Measurements from ENCODE around the gene OIP5.
"Not testable (repeated sequence)": the region's sequence is repeated elsewhere in the genome, so short reads cannot be mapped to it uniquely, and the experiment has no call there.

The OIP5 gene

DNA sequence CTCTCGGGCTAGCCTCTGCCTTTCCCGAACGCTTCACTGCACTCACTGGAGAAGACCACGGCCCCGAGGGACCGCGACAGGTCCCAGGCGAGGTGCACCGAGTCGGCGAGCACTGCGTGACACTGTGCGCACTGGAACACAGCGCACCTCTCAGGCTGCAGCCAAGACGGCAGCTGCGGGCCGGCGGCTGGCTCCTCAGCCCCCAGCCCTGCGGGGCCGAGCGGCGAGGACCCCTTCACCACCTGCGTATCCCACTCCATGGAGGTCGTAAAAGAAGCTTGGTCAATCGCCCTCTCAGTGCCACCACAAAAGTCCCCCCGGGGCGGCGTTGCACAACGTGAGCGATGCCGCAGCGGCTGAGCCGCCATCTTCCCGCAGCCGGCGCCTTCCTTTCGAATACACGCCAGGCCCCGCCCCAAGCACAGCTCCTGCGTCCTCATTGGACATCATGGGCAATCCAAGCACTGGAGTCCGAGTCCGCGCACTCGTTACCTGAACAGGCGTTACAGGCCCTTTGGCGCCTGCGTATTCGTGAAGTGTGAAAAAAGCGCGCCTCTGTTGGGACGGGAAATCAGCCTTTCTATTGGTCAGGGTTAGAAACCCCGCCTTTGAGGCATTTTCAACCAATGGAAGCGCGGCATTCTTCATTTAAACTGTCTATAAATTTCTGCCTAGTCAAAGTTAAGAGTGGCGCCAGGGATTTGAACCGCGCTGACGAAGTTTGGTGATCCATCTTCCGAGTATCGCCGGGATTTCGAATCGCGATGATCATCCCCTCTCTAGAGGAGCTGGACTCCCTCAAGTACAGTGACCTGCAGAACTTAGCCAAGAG, at the start of gene OIP5, which contains the start of gene NUSAP1:
TSS of gene OIP5 (minus strand) at position 398 of the 832 bp plus-strand sequence. CDS start at position 368, 30 bp downstream.
TSS of gene NUSAP1 (plus strand) at position 688 of the 832 bp plus-strand sequence. CDS start at position 765, 77 bp downstream.
- DNase-seq (ENCODE audit: extremely low read depth in 1 of 2, low read depth in 1 of 2) = peak; percentile 93 to 97

DNA sequence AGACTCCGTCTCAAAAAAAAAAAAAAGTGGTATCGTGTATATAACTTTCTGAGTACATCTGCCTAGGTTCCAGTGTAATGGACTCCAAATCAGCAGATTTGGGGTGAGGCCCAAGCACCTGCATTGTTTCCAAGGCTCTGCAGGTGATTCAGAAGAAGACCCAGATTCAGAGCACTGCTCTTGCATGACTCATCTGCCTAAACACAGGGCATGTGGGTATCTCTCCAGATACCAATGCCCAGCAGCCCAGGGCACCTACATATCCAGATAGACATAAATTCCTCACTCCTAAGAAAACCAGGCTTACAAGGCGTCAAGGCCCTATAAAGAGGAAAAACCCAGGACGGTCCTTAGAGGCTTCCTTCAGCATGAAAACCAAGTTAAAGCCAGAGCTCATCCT, 45.6 kb upstream of the OIP5 start:
- DNase-seq (ENCODE audit: extremely low read depth in 1 of 2, low read depth in 1 of 2) = no peak

DNA sequence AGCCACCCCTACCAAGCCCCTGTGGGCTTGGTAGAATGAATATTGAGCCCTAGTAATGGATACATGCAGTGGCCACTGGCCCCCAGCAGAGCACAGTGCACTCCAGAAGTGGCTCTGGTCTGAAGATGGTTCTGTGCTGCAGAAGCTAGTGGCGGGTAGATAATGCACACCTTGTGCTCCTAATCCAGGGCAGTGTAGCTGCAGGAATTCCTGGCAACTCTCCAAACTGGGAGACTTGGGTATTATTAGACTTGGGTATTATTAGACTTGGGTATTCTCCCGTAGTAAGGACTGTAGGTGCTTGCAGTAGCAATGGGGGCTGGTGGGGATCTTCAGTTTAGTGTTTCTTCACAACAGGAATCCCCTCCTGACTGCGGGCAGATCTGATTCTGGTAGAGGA, 35.0 kb upstream of the OIP5 start:
- DNase-seq (ENCODE audit: extremely low read depth in 1 of 2, low read depth in 1 of 2) = no peak

DNA sequence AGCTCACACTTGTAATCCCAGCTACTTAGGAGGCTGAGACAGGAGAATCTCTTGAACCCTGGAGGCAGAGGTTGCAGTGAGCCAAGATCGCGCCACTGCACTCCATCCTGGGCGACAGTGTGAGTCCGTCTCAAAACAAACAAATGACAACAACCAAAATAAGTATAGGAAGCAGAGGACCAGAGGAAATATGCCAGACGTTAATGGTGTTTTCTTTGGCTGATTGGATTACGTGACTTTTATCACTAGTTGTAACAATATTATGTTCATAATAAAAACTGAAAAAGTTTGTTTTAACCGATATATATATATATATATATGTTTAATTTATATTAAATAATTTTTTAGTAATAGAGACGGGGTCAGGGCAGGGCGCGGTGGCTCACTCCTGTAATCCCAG, 22.0 kb upstream of the OIP5 start:
- no peak for DNase-seq (ENCODE audit: extremely low read depth in 1 of 2, low read depth in 1 of 2)

DNA sequence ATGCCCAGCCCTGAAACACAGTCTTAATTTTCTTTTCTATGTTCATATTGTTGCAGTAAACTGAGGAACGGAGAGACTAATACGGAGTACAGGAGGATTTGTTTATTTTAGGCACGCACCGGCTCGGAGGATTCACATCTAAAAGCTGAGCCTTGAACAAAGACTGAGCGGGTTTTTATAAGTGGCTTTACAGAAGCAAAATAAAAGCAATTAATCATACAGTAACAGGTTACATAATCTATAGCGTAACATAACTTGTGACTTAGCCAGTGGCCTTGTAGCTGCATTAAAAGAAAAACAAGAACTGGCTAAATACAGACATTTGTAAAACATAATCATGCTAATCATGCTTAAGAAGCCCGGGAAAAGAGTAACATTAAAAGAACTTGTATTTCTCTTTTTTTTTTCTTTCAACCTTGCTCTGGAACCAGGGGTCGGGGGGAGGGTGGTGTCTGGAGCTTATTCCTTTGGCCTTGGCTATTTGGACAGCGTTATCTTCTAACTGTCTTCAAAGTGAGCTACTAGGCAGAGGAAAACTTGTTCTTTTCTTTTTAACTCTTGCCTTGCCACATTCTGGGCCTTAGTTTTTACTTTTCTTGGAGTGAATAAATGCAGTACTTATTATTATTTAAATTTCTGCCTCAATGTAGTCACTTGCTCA, 17.8 kb upstream of the OIP5 start:
- DNase-seq (ENCODE audit: extremely low read depth in 1 of 2, low read depth in 1 of 2) = no peak

DNA sequence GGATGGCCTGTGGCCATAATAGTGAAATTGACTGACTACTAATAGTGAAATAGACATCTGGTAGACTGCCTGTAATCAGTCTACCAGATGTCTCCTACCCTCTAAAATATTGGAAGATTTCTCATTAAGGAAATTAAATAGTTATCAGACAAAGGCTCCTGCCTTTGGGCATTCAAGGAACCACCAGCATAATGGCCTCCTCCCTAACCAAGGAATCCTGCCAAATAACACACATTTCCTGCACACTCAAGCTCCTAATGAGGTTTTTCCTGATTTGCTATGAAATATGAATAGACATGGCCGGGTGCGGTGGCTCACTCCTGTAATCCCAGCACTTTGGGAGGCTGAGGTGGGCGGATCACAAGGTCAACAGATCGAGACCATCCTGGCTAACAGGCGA, 14.8 kb upstream of the OIP5 start:
- no peak for DNase-seq (ENCODE audit: extremely low read depth in 1 of 2, low read depth in 1 of 2)

DNA sequence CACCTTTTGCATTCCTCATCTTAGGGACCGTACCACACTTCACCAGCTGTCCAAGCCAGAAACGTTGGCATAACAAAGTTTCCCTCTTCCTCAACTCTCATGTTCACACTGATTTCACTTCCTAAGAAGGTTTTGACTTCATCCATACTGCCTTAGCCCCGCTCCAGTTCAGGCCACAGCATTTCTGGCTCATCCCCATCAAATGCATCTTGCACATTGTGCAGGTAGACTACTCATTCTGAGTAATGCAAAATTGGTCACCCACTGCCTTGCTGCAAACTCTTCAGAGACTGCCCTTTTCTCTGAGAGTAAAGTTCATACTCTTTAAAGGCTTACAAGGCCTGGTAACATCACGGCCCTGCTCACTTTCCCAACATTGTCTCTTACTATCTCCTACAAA, 9.1 kb upstream of the OIP5 start:
- no peak for DNase-seq (ENCODE audit: extremely low read depth in 1 of 2, low read depth in 1 of 2)

DNA sequence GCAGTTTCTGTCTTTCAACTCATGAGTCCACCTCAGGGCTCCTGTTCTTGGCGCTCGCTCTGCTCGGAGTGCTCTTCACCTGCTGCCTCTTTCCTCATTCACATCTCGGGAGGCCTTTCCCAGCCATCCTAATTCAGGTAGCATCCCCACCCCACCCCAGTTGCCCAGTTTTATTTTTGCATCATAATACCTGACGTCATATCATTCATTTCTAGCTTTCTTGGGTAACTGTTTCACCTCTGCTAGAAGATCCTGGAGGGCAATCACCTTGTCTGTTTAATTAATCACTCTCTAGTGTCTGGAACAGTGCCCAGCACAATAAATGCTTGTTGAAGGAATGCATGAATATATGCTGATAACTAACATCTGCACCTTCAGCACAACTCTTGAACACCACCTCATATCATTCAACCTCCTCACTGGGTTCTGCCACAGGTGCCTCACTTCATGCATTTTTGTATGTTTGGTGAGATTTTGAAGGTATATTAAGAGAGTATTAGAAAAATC, 7.9 kb upstream of the OIP5 start:
- no peak for DNase-seq (ENCODE audit: extremely low read depth in 1 of 2, low read depth in 1 of 2)

DNA sequence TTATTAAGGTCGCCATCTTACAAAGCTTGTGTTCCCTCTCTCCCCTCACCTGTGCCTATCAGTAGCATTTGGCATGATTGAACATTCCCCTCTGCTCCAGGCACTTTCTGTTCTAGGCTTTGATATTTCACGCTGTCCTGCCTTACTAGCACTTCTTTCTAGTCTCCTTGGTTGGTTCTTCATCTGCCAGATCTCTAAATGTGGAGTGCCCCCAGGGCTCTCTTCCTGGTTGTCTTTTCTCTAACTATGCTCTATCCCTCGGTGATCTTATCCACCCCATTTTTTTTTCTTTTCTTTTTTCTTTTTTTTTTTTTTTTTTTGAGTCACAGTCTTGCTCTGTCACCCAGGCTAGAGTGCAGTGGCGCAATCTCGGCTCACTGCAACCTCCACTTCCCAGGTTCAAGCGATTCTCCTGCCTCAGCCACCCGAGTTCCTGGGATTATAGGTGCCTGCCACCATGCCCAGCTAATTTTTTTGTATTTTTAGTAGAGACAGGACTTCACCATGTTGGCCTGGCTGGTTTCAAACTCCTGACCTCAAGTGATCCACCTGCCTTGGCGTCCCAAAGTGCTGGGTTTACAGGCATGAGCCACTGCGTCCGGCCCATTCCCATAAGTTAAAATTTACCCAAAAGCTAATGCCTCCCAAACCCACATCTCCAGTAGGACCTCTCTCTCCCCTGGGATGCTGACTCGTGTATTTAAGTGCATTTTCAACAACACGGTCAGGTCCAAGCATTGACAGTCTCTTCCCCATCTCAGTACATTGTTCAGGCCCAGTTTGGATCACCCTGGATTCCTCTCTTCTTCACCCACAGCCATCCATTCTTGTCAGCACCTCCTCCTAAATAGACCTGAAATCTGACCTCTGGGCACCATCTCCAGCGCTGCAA, 5.5 kb upstream of the OIP5 start:
- no peak for DNase-seq (ENCODE audit: extremely low read depth in 1 of 2, low read depth in 1 of 2)

DNA sequence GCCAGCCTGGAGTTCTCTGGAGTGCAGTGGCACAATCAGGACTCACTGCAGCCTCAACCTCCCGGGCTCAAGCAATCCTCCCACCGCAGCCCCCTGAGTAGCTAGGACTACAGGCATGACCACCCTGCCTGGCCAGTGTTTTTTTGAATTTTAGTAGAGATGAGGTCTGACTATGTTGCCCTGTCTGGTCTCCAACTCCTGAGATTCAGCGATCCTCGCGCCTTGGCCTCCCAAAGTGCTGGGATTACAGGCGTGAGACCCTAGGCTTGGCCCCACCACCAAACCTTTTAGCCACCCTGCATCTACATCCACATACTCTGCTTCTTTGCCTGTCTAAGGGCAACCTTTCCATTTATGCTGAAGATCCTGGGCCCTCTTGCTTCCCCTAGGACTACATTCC, 4.7 kb upstream of the OIP5 start:
- no peak for DNase-seq (ENCODE audit: extremely low read depth in 1 of 2, low read depth in 1 of 2)

DNA sequence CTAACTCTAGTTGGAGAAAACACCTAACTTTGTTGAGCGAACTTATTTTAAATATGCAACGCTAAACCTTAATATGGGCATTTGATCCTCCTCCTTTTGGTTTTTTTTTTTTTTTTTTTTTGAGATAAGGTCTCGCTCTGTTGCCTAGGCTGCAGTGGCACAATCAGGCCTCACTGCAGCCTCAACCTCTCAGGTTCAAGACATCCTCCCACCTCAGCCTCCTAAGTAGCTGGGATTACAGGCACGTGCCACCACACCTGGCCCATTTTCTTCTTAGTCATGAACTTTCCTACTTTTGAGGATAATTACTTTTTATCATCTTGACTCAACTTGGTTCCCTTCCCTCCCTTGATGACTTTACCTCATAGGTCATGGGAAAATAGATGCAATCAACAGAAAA, 4.2 kb upstream of the OIP5 start:
- DNase-seq (ENCODE audit: extremely low read depth in 1 of 2, low read depth in 1 of 2) = no peak

DNA sequence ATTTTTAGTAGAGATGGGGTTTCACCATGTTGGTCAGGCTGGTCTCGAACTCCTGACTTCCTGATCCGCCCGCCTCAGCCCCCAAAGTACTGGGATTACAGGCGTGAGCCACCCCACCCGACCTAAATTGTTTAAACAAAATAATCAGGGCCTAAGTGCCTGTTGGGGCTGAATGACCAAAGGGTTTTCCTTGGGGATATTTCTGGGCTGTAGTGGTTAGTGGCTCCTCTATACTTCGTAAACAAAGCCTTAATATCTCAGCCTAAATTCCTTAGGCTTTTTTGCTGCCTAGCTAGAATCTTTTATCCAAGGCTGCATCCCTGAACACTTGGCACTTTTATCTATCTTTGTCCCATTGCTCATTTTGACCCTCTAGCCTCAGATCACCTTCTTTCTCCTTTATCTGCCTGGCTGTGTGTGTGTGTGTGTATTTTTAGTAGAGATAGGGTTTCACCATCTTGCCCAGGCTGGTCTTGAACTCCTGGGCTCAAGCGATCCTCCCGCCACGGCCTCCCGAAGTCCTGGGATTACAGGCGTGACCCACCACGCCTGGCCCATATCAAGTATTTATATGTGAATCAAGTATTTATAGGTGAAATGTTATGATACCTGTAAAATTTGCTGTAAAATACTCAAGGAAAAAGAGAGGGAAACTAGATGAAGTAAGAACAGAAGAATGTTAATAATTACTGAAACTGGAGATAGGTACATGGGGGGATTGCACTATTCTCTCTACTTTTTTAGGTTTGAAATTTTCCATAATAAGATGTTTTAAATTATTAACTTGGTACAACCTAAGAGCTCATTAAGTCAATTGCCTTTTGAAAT, 2.1 kb upstream of the OIP5 start:
- no peak for DNase-seq (ENCODE audit: extremely low read depth in 1 of 2, low read depth in 1 of 2)

DNA sequence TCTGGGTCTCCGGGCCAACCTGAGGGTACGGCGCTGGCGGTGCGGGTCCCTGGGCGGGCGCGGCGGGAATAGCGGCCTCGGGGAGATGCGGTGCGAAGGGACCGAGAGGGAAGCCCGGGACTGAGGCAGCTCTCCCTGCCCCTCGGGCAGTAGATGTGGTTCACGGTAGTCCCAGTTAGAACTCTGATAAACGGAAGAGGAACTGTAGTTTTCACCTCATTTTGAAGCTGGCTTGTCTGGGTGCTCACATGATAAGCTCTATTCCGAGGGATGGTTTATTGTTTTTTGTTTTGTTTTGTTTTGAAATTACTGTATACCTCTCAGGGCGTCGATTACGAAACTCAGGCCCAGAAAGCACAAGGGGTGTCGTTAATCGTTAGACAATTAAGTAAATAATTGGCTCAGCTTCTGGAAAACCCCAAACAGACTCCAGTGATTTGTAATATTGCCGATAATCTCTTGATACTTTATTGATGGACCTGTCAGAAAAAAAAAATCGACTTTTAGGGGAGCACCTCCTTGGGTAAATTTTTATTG, 703 bp upstream of the OIP5 start:
- DNase-seq (ENCODE audit: extremely low read depth in 1 of 2, low read depth in 1 of 2) = no peak

DNA sequence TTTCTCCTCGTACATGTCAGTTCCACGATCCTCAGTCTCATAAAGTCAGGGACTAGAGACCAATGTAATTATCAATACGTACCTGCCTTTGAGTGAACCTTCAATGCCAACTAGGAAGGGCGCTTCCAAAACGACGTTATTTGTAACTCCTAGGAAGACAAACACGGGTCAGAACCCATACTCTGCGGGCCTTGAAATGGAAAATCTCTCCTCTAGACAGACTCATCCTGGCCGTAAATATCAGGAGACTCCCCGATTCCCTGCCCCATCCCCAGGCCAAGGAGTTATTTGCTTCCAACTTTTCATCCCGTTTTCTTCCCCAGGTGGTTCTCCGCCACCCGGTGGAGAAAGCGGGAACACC, 578 bp downstream of the OIP5 start:
- no peak for DNase-seq (ENCODE audit: extremely low read depth in 1 of 2, low read depth in 1 of 2)

DNA sequence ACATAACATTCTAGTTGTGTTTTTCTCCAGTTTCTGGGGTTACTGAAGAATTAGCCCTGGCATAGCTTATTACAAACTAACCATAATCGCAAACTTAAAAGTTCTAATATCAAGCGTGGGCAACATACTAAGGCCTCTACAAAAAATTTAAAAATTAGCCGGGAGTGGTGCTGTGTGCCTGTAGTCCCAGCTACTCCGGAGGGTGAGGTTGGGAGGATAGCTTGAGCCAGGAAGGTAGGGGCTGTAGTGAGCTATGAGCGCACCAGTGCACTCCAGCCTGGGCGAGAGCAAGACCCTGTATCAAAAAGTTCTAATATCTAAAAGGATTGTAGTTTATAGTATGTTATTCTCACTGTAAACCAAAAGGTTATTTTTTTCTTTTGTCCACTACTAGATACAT, 1.1 kb downstream of the OIP5 start:
- DNase-seq (ENCODE audit: extremely low read depth in 1 of 2, low read depth in 1 of 2) = no peak

DNA sequence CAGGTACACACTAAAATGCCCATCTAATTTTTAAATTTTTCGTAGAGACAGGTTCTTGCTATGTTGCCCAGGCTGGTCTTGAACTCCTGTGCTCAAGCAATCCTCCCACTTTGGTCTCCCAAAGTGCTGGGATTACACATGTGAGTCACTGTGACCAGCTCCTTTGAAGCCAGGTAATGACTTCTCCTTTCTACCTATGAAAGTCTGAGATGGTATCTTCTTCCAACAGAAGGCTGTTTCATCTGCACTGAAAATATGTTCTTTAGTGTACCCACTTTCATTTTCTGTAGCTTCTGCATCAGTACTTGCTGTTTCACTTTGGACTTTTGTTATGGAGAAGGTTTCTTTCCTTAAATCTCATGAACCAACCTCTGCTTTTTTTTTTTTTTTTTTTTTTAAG, 8.8 kb downstream of the OIP5 start:
- no peak for DNase-seq (ENCODE audit: extremely low read depth in 1 of 2, low read depth in 1 of 2)

DNA sequence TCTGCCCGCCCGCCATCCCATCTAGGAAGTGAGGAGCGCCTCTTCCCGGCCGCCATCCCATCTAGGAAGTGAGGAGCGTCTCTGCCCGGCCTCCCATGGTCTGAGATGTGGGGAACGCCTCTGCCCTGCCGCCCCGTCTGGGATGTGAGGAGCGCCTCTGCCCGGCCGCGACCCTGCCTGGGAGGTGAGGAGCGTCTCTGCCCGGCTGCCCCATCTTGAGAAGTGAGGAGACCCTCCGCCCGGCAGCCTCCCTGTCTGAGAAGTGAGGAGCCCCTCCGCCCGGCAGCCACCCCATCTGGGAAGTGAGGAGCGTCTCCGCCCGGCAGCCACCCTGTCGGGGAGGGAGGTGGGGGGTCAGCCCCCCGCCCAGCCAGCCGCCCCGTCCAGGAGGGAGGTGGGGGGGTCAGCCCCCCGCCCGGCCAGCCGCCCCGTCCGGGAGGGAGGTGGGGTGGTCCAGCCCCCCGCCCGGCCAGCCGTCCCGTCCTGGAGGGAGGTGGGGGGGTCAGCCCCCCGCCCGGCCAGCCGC, 11.5 kb downstream of the OIP5 start:
- not testable (repeated sequence) for DNase-seq (ENCODE audit: extremely low read depth in 1 of 2, low read depth in 1 of 2)

DNA sequence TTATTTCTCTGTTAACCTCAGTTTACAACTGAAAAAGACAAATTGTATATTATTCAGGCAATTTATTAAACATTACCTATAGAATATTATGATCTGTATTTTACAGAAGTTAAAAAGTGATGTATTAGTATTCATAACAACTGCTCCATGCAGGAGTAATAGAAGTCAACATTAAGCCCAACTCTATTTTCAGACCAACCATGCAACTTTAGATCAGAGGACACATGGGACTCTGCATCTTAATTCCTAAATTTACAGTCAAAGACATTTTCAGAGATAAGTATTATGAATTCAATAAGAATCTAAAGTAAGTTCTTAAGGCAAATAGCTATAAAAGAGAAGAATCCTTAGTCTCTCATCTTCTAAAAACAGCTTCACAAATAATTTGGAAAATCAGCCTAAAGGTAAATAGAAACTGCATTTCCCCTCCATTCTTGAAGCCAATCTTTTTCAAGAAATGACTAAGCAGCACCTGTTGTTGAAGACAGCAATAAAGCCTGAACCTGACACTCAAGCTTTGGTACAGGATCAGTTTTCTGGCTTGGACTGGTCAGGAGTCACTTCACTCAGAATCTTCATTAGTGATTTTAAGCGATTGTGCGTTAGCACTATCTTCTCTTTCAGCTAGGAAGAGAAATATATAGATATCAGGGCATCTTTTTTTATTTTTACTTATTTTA, 23.0 kb downstream of the OIP5 start:
- no peak for DNase-seq (ENCODE audit: extremely low read depth in 1 of 2, low read depth in 1 of 2)

DNA sequence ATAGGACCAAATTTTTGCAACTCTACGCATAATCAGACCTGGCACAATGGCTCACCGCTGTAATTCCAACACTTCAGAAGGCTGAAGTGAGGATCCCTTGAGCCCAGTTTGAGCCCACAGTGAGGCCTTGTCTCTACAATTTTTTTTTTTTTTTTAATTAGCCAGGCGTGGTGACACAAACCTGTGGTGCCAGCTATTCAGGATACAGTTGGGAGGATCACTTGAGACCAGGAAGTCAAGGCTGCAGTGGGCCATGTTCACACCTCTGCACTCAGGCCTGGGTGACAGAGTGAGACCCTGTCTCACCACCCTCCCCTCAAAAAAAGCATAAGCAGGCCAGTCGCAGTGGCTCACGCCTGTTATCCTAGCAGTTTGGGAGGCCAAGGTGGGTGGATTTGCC, 24.7 kb downstream of the OIP5 start:
- no peak for DNase-seq (ENCODE audit: extremely low read depth in 1 of 2, low read depth in 1 of 2)
